ENCODE data around the gene CD1D.

CD1D gene

GRCh38 chr1:158147401-158147800, 33.3 kb upstream of the CD1D start:
- TF ChIP-seq CTCF (IDR thresholded peaks at IDR 0.05; ENCODE audit: extremely low read depth, insufficient read depth, missing control alignments): no peak
- in situ Hi-C loops (cut with MboI; ENCODE audit: low pct_unique_long_range_greater_than_20kb, low sequenced_read_pairs, unreplicated experiment): no loop called here
- no peak for DNase-seq (ENCODE audit: low spot score)

- DNase-seq (ENCODE audit: low spot score): no peak
- in situ Hi-C loops (cut with MboI; ENCODE audit: low pct_unique_long_range_greater_than_20kb, low sequenced_read_pairs, unreplicated experiment): no loop called here
- no peak for TF ChIP-seq CTCF (IDR thresholded peaks at IDR 0.05; ENCODE audit: extremely low read depth, insufficient read depth, missing control alignments)
These were observed 32.8 kb upstream of the CD1D start for GRCh38 chr1:158147869-158148268.

- DNase-seq (ENCODE audit: low spot score): no peak
- in situ Hi-C loops (cut with MboI; ENCODE audit: low pct_unique_long_range_greater_than_20kb, low sequenced_read_pairs, unreplicated experiment): no loop called here
- no peak for TF ChIP-seq CTCF (IDR thresholded peaks at IDR 0.05; ENCODE audit: extremely low read depth, insufficient read depth, missing control alignments)
These were observed 32.2 kb upstream of the CD1D start for GRCh38 chr1:158148468-158148867.

- TF ChIP-seq CTCF (IDR thresholded peaks at IDR 0.05; ENCODE audit: extremely low read depth, insufficient read depth, missing control alignments): no peak
- in situ Hi-C loops (cut with MboI; ENCODE audit: low pct_unique_long_range_greater_than_20kb, low sequenced_read_pairs, unreplicated experiment): no loop called here
These were observed 31.5 kb upstream of the CD1D start for GRCh38 chr1:158149175-158149574.

GRCh38 chr1:158149577-158150269, 31.0 kb upstream of the CD1D start:
- peak; percentile 60 for DNase-seq (ENCODE audit: low spot score)
- no peak for TF ChIP-seq CTCF (IDR thresholded peaks at IDR 0.05; ENCODE audit: extremely low read depth, insufficient read depth, missing control alignments)
- in situ Hi-C loops (cut with MboI; ENCODE audit: low pct_unique_long_range_greater_than_20kb, low sequenced_read_pairs, unreplicated experiment): no loop called here

More at GRCh38 chr1:158149175-158149574, 31.5 kb upstream of the CD1D start:
- no peak for DNase-seq (ENCODE audit: low spot score)

- no peak for DNase-seq (ENCODE audit: low spot score)
These were observed 30.2 kb upstream of the CD1D start for GRCh38 chr1:158150523-158150922.

More at GRCh38 chr1:158150523-158150922, 30.2 kb upstream of the CD1D start:
- in situ Hi-C loops (cut with MboI; ENCODE audit: low pct_unique_long_range_greater_than_20kb, low sequenced_read_pairs, unreplicated experiment): no loop called here
- no peak for TF ChIP-seq CTCF (IDR thresholded peaks at IDR 0.05; ENCODE audit: extremely low read depth, insufficient read depth, missing control alignments)

Data from GM13977 (cell line).